ENCODE data around the gene PIEZO1.

Gene PIEZO1

GRCh38 chr16:88713568-88714419 is 71.2 kb downstream of the PIEZO1 start:
- H3K27me3 ChIP-seq (ENCODE audit: control insufficient read depth, insufficient read depth, low read length) = no peaks in the 10 kb centered on the region
- no peak overlapping the region for H3K9ac ChIP-seq (ENCODE audit: low read length)
- peaks cover 29% of the 10 kb centered on the region for H3K36me3 ChIP-seq (ENCODE audit: control insufficient read depth, insufficient read depth, low read length)
- no peaks in the 10 kb centered on the region for H3K4me1 ChIP-seq (ENCODE audit: control insufficient read depth, insufficient read depth, low read length)
- H3K27ac ChIP-seq (ENCODE audit: low read depth, low read length) = no peak overlapping the region
- no peak overlapping the region for H3K4me3 ChIP-seq (ENCODE audit: low read length)

DNA sequence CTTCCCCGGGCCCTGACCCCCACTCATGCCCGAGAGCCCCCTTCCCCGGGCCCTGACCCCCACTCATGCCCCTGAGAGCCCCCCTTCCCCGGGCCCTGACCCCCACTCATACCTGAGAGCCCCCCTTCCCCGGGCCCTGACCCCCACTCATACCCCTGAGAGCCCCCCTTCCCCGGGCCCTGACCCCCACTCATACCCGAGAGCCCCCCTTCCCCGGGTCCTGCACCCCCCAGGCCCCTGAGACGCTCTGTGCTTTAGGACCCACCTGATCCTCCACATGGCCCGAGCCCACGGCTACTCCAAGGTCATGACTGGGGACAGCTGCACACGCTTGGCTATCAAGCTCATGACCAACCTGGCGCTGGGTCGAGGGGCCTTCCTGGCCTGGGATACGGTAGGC is 72.0 kb downstream of the PIEZO1 start:
- no peak overlapping the region for H3K27ac ChIP-seq (ENCODE audit: low read depth, low read length)
- no peak overlapping the region for H3K4me3 ChIP-seq (ENCODE audit: low read length)
- no peaks in the 10 kb centered on the region for H3K4me1 ChIP-seq (ENCODE audit: control insufficient read depth, insufficient read depth, low read length)
- no peak overlapping the region for H3K9ac ChIP-seq (ENCODE audit: low read length)
- H3K27me3 ChIP-seq (ENCODE audit: control insufficient read depth, insufficient read depth, low read length) = no peaks in the 10 kb centered on the region
- H3K36me3 ChIP-seq (ENCODE audit: control insufficient read depth, insufficient read depth, low read length) = peaks cover 22% of the 10 kb centered on the region

- H3K9ac ChIP-seq (ENCODE audit: low read length) = no peak overlapping the region
- H3K36me3 ChIP-seq (ENCODE audit: control insufficient read depth, insufficient read depth, low read length) = peaks cover 21% of the 10 kb centered on the region
- H3K27ac ChIP-seq (ENCODE audit: low read depth, low read length) = no peak overlapping the region
- H3K4me3 ChIP-seq (ENCODE audit: low read length) = no peak overlapping the region
- no peaks in the 10 kb centered on the region for H3K27me3 ChIP-seq (ENCODE audit: control insufficient read depth, insufficient read depth, low read length)
- peaks cover under 1% of the 10 kb centered on the region for H3K4me1 ChIP-seq (ENCODE audit: control insufficient read depth, insufficient read depth, low read length)
These were observed 72.5 kb downstream of the PIEZO1 start for GRCh38 chr16:88712362-88712979.

DNA sequence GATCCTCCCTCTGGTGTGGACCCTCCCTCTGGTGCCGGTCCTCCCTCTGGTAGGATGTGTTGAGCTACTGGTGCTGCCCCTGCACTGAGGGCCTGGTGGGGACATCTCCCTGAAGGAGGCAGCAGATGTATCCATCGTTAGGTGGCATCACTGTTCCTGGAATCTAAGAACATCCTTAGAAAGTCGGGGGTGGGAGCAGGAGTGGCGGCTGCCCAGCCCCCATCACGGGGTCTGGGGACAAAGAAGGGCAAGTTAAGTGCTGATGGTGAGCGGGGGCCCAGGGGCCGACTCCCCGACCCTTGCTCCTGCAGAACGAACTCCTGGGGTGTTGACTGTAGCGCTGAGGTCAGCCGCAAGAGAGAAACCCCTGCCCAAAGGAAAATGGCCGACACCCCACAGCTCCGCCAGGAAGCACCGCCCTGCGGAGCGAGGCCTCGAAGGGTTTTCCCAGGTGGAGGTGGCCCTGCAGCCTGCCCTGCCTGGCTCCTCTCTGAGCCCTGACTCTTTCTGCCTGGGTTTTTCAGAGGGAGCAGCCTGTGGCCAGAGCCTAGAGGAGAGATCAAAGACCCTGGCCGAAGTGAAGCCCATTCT is 73.2 kb downstream of the PIEZO1 start:
- Histone ChIP-seq H3K9ac (ENCODE audit: low read length) (no peak overlapping the region), H3K27me3 (ENCODE audit: control insufficient read depth, insufficient read depth, low read length) (no peaks in the 10 kb centered on the region), H3K4me1 (ENCODE audit: control insufficient read depth, insufficient read depth, low read length) (peaks cover 6% of the 10 kb centered on the region), H3K36me3 (ENCODE audit: control insufficient read depth, insufficient read depth, low read length) (peaks cover 16% of the 10 kb centered on the region), H3K4me3 (ENCODE audit: low read length) (no peak overlapping the region), H3K27ac (ENCODE audit: low read depth, low read length) (no peak overlapping the region)

DNA sequence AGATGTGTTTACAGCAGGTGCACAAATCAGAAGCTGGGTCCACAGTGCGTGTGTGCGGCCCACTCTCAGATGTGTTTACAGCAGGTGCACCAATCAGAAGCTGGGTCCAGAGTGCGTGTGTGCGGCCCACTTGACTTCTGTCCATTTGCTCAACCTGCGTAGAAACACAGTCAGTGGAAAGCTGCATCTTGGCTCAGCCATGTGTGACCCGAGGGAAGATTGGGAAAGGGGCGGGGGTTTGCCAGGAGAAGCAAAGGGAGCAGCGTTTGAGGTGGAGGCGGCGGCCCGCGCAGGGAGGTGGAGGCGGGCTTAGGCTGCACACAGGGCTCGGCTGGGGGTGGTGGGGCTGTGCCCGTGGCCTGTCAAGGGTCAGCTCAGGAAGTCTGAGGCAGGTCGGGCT is 74.5 kb downstream of the PIEZO1 start:
- H3K36me3 ChIP-seq (ENCODE audit: control insufficient read depth, insufficient read depth, low read length) = peaks cover 7% of the 10 kb centered on the region

DNA sequence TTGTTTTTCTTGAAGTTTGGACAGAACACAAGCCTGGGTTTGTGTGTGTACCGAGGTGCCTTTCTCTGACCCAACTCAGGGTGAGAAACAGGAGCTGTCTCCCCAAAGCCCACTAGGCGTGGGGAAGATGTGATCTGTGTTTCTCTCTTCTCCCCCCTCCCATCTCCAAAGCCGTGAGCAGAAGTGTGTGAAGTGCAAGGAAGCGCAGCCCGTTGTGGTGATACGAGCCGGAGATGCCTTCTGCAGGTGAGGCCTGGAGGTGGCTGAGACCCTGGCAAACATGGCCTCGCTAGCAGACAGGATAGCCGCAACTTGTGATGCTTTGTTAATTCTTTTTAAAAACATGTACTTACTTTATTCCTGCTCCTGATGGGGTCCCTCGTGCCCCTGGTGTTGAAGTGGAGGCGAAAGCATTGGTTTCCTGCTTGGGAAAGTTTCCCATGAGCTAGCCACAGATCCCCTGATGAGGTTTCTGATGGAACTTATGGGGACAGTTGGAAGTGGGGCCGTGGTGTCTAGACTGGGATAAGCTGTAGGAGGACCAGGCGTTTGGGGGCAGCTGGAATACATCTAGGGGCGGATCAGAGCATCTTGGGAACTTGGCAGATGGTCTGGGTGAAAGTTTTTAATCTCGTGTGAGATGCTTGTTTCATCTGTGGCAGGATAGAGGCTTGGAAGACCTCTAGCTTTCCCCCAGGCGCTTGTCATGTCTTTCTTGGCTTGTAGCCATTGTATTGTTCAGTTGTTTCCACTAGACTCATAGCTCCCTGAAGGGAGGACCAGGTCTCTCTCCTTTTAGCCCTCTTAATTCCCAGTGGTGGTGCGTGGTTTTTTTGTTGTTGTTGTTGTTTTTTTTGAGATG is 77.8 kb downstream of the PIEZO1 start:
- H3K27me3 ChIP-seq (ENCODE audit: control insufficient read depth, insufficient read depth, low read length) = no peaks in the 10 kb centered on the region
- H3K36me3 ChIP-seq (ENCODE audit: control insufficient read depth, insufficient read depth, low read length) = no peaks in the 10 kb centered on the region
- peak overlapping the region; percentile 7 for H3K9ac ChIP-seq (ENCODE audit: low read length)
- no peak overlapping the region for H3K27ac ChIP-seq (ENCODE audit: low read depth, low read length)
- H3K4me3 ChIP-seq (ENCODE audit: low read length) = peak overlapping the region; percentile 73
- H3K4me1 ChIP-seq (ENCODE audit: control insufficient read depth, insufficient read depth, low read length) = peaks cover 12% of the 10 kb centered on the region

More for the DNA sequence above, 74.5 kb downstream of the PIEZO1 start:
- Histone ChIP-seq H3K4me3 (ENCODE audit: low read length) (no peak overlapping the region), H3K9ac (ENCODE audit: low read length) (no peak overlapping the region), H3K27me3 (ENCODE audit: control insufficient read depth, insufficient read depth, low read length) (no peaks in the 10 kb centered on the region), H3K4me1 (ENCODE audit: control insufficient read depth, insufficient read depth, low read length) (peaks cover 6% of the 10 kb centered on the region), H3K27ac (ENCODE audit: low read depth, low read length) (no peak overlapping the region)

GRCh38 chr16:88706229-88706964 is 78.6 kb downstream of the PIEZO1 start, which contains the start of the genes CTU2 and RNF166:
Gene CTU2, plus strand, starts transcription at chr16:88706503. Its CDS starts 28 bp downstream, at chr16:88706531.
Gene RNF166, minus strand, starts transcription at chr16:88706408. Its CDS starts 83 bp downstream, at chr16:88706325.
- H3K4me1 ChIP-seq (ENCODE audit: control insufficient read depth, insufficient read depth, low read length) = peaks cover 12% of the 10 kb centered on the region
- peak within 1 kb of the TSS; percentile 63 for H3K9ac ChIP-seq (ENCODE audit: low read length)
- no peaks in the 10 kb centered on the region for H3K27me3 ChIP-seq (ENCODE audit: control insufficient read depth, insufficient read depth, low read length)
- H3K36me3 ChIP-seq (ENCODE audit: control insufficient read depth, insufficient read depth, low read length) = no peaks in the 10 kb centered on the region
- H3K27ac ChIP-seq (ENCODE audit: low read depth, low read length) = peak within 1 kb of the TSS; percentile 58
- peak within 1 kb of the TSS; percentile 73 for H3K4me3 ChIP-seq (ENCODE audit: low read length)

DNA sequence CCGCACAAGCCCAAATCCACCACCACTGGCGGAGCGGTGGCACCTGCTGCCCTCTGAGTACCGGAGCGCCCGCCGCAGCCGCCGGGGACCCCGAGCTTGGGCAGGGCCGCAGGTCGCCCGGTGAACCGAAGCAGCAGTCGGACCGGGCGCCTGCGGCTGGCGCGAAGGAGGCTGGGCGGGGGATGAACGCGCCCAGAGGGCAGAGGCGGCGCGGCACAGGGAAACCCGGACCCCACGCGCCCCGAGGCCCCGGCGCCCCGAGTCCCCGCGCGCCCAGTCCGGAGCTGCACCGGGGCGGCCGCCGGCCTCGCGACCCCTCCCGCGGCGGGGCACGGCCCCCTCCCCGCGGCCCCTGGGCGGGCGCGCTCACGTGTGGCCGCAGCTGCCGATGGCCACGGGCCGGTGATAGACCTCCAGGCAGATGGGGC is 79.2 kb downstream of the PIEZO1 start:
- Histone ChIP-seq H3K36me3 (ENCODE audit: control insufficient read depth, insufficient read depth, low read length) (no peaks in the 10 kb centered on the region), H3K27me3 (ENCODE audit: control insufficient read depth, insufficient read depth, low read length) (no peaks in the 10 kb centered on the region), H3K27ac (ENCODE audit: low read depth, low read length) (peak overlapping the region; percentile 58), H3K4me3 (ENCODE audit: low read length) (peak overlapping the region; percentile 73), H3K4me1 (ENCODE audit: control insufficient read depth, insufficient read depth, low read length) (peaks cover 12% of the 10 kb centered on the region), H3K9ac (ENCODE audit: low read length) (peak overlapping the region; percentile 63)

- no peaks in the 10 kb centered on the region for H3K36me3 ChIP-seq (ENCODE audit: control insufficient read depth, insufficient read depth, low read length)
- no peaks in the 10 kb centered on the region for H3K27me3 ChIP-seq (ENCODE audit: control insufficient read depth, insufficient read depth, low read length)
- peak overlapping the region; percentile 73 for H3K4me3 ChIP-seq (ENCODE audit: low read length)
- H3K4me1 ChIP-seq (ENCODE audit: control insufficient read depth, insufficient read depth, low read length) = peaks cover 12% of the 10 kb centered on the region
- H3K9ac ChIP-seq (ENCODE audit: low read length) = peak overlapping the region; percentile 57
- peak overlapping the region; percentile 48 for H3K27ac ChIP-seq (ENCODE audit: low read depth, low read length)
These were observed 79.8 kb downstream of the PIEZO1 start for GRCh38 chr16:88705076-88705684.

DNA sequence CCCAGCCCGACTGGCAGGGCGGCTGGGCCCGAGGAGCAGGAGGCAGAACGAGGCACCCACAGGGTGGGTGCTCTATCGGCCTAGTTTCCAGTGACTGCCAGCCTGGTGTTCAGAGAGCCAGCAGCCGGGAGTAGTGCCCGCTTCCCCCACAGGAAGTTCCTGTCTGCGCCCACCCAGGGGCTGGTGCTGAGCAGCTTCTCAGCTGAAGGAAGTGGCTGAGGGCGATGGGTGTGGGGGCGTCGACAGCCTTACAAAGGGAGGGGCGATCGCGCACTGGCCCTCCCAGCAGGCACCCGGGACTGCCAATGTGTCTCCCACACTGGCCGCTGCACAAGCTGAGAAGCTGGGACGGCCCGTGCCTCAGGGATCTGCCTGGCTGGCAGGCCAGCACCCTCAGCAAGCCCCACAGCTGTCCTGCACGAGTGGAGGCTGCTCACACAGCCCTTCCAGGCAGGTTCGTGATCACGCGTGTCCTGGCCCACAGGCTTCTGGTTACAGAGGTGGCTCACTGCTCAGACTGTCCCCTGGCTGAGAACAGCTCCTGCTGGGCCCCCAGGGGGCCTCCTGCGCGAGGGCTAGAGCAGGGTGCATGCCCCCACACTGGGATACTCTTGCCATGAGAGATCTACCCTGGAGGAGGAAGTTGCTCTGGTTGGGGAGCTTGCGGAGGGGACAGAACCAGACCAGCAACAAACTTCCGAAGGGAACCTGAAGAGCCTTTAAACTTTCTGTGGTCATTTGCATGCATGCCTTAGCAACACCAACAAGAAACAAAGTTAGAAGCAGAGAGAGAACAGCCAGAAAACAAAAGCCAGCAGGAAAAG is 81.3 kb downstream of the PIEZO1 start:
- peak overlapping the region; percentile 40 for H3K4me3 ChIP-seq (ENCODE audit: low read length)
- peaks cover 9% of the 10 kb centered on the region for H3K36me3 ChIP-seq (ENCODE audit: control insufficient read depth, insufficient read depth, low read length)
- no peak overlapping the region for H3K27ac ChIP-seq (ENCODE audit: low read depth, low read length)
- no peaks in the 10 kb centered on the region for H3K27me3 ChIP-seq (ENCODE audit: control insufficient read depth, insufficient read depth, low read length)
- H3K9ac ChIP-seq (ENCODE audit: low read length) = no peak overlapping the region
- H3K4me1 ChIP-seq (ENCODE audit: control insufficient read depth, insufficient read depth, low read length) = peaks cover 12% of the 10 kb centered on the region

Measured in rectal smooth muscle tissue (tissue), 1 donor.